GM12873 (cell line): ENCODE results near the gene TECR.
A peak's percentile ranks its signal among the peaks of the same experiment; 100 is the strongest.

Experiments
- TF ChIP-seq, protein P1 (sequence below): IDR thresholded peaks from 2 replicates; pipeline ENCODE4 v1.5.1; 2012; ENCODE audit warnings: low read depth, mild to moderate bottlenecking, moderate library complexity, low read length, control low read depth; ENCODE audit not compliant: insufficient read depth; ENCODE audit errors: missing control alignments

TECR gene

DNA sequence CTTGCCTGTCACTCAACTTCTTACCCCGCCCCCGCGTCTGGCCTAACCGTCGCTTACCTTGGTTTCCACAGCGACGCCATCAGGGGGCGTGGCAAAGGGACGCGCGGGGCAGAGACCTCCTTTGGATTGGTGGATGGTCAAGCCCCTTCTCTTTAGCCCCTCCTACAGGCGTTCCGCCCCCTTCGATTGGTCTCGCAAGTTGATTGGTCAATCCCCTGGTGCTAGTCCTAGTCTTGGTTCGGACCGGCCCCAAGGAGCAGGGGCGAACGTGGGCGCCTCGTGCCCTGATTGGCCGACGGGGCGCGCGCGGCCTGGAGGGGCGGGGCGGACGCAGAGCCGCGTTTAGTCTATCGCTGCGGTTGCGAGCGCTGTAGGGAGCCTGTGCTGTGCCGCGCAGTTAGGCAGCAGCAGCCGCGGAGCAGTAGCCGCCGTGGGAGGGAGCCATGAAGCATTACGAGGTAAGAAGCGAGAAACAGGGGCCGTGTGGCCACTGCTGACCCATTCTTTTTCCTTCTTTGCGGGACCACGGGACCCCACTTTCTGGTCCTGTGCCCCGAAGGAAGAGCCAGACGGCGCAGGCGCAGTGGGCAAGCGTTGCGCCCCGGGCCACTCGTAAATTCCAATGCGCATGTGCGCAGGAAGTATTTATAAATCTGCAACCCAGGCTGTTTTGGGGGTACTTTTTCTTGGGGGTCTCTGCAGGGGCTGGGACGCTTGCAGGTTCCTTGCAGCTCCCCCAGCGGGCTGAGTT, at the start of gene TECR:
Gene TECR (plus strand): TSS at position 341 of the 751 bp plus-strand sequence. CDS start 103 bp downstream, at position 444.
- TF ChIP-seq, protein P1, sequence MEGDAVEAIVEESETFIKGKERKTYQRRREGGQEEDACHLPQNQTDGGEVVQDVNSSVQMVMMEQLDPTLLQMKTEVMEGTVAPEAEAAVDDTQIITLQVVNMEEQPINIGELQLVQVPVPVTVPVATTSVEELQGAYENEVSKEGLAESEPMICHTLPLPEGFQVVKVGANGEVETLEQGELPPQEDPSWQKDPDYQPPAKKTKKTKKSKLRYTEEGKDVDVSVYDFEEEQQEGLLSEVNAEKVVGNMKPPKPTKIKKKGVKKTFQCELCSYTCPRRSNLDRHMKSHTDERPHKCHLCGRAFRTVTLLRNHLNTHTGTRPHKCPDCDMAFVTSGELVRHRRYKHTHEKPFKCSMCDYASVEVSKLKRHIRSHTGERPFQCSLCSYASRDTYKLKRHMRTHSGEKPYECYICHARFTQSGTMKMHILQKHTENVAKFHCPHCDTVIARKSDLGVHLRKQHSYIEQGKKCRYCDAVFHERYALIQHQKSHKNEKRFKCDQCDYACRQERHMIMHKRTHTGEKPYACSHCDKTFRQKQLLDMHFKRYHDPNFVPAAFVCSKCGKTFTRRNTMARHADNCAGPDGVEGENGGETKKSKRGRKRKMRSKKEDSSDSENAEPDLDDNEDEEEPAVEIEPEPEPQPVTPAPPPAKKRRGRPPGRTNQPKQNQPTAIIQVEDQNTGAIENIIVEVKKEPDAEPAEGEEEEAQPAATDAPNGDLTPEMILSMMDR: no peak

DNA sequence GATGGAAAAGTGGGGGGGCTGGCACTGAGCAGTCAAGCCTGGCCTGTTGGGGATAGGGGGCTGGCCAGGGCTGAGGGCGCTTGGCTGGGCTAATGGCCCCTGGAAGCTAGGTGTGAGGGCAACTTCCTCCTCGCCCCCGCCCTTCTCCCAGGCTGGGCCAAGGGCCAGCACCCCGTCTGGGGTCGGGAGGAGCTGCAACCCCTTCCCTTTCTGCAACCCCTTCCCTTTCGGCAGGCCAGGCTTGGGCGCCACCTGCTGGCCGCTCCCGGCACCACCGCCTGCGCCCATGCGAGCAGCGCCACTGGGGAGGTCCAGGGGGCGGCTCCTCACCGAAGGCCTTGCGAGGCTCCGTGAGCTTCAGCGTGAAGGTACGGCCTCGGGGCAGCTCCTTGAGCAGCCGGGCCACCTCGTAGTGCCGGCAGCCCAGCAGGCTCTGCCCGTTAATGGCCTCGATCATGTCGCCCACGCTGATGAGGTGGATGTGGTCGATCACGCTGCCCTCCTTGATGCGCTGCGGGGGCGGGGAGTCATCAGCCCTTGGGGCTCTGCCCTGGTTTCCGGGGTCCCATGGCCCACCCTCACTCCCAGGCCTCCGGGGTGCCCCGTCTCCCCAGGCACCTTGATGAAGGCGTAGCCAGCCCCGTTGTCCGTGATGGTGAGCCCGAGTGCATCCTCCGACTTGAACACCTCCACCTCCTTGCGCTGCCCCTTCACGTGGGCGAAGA, 49.3 kb upstream of the TECR start:
- TF ChIP-seq, protein P1: peak; percentile 95

DNA sequence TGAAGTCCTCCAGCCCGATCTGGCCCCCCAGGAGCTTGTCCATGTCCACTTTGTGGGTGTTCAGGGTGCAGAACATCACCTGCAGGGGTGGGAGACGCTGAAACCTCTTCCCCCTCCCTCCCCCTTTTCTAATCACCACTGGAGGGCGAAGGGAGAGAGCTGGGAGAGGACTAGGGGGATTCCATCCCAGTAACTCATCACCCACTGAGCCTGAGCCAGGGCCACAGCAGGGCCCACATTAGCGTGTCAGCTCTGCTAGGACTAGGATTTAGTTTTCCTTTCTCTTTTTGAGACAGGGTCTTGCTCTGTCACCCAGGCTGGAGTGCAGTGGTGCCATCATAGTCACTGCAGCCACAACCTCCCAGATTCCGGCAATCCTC, 48.7 kb upstream of the TECR start:
- TF ChIP-seq, protein P1: no peak

DNA sequence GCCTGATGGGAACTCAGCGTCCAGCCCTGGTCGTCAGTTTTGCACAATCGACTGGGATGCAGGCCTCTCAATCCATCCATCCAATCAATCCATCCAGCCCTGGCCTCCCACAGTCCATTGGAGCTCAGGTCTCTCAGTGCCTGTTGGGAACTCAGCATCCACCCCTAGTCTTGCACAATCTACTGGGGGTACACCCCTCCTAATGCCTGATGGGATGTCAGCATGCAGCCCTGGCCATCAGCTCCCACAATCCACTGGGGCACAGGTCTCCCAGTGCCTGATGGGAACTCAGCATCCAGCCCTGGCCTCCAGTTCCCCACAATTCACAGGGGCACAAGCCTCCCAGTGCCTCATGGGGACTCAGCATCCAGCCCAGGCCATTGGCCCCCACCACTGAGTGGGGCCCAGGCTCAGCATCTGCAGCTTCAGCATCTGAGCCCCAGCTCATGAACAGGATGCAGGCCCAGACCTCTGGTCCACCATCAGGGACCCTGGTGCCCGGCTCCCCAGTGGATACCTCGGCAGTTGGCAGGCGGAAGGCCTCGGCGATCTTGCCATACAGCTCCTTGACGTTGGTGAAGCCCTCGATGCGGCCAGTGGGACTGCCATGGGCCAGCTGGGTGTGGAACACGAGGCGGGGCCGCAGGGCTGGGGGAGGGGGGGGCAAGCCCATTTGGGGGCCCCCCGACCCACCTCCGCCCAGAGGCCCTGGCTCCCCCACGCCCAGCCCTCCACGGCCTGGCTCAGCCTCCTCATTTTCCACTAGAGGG, 47.0 kb upstream of the TECR start:
- TF ChIP-seq, protein P1: no peak

- TF ChIP-seq, protein P1: no peak
Observed at GRCh38 chr19:14487370-14488125, 41.8 kb upstream of the TECR start.

DNA sequence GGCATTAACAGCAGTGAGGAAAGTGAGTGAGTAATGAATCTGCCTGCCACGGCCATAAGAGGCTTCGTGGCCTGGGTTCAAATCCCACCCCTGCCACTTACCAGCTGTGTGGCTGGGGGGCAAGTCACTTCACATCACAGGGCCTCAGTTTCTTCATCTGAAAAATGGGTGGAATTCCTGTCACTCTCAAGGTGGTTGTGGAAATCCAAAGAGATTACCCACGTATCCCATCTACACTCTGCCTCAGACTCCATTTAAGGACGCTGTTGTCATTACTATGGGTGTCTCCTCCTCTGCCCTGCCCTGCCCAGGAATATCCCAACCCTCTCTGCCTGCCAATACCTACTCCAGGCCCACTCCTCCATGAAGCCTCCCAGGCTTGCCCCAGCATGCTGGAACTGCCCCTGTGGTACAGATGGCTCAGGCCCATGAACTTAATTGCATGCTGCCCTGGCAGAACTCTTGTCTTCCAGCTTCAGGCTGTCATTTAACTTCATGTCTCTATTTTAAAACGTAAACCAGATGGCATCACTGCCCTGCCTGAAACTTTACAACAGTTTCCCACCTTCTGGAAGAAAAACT, 36.5 kb upstream of the TECR start:
- TF ChIP-seq, protein P1: no peak

DNA sequence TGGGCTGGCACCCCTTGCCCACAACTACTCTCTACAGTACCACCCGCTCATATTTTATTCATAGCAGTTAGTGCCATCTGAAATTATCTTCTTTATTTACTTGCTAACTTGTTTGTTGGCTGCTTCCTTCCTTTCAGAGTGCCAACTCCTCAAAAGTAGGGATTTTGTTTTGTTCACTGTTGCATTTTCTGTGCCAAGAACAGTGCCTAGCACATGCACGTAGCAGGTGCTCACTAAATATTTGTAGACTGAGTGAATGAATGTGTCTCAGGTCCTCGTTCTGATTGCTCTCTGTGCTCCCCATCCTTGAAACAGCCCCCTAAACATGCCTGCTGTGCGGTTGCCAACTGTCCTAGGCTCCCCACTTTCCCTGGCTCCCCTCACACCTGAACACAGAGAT, 35.0 kb upstream of the TECR start:
- TF ChIP-seq, protein P1: no peak
